OCI-LY1 (cell line): Measurements from ENCODE around the gene DDR2.

Experiments used
- H2AFZ ChIP-seq: fragments of 200-600 bp; sonication (generic), shearing (Covaris generic); 2 replicates; pipeline ENCODE4 v1.6.0; 2014; ENCODE audit warnings: antibody characterized with exemption, mild to moderate bottlenecking, low read length
- H3F3A ChIP-seq: fragments of 200-600 bp; sonication (generic), shearing (Covaris generic); 2 replicates; pipeline ENCODE4 v1.6.0; 2014; ENCODE audit warnings: mild to moderate bottlenecking, antibody characterized with exemption, low read length, moderate library complexity; ENCODE audit not compliant: insufficient read depth
- H3K27ac ChIP-seq: fragments of 200-600 bp; sonication (generic); 2 replicates; pipeline ENCODE4 v1.5.1; 2014; ENCODE audit warnings: low read length, mixed run types, mild to moderate bottlenecking, low read depth; ENCODE audit not compliant: poor library complexity, severe bottlenecking
- H3K27me3 ChIP-seq: fragments of 200-600 bp; sonication (generic); 2 replicates; pipeline ENCODE4 v1.6.0; 2014; ENCODE audit warnings: antibody characterized with exemption, mild to moderate bottlenecking, low read length, moderate library complexity; ENCODE audit not compliant: insufficient read depth
- H3K36me3 ChIP-seq: fragments of 200-600 bp; sonication (generic); 2 replicates; pipeline ENCODE4 v1.6.1; 2014; ENCODE audit warnings: mild to moderate bottlenecking, antibody characterized with exemption, low read length, moderate library complexity, mixed read lengths; ENCODE audit not compliant: insufficient read depth
- H3K4me1 ChIP-seq: fragments of 200-600 bp; sonication (generic); 2 replicates; pipeline ENCODE4 v1.5.1; 2014; ENCODE audit warnings: mild to moderate bottlenecking, low read length, moderate library complexity; ENCODE audit not compliant: insufficient read depth, severe bottlenecking
- H3K4me2 ChIP-seq: fragments of 200-600 bp; sonication (generic), shearing (Covaris generic); 2 replicates; pipeline ENCODE4 v1.6.1; 2014; ENCODE audit warnings: low read length
- H3K4me3 ChIP-seq: fragments of 200-600 bp; sonication (generic); 2 replicates; pipeline ENCODE4 v1.5.1; 2014; ENCODE audit warnings: low read length, low read depth, mild to moderate bottlenecking, mixed read lengths; ENCODE audit not compliant: poor library complexity, severe bottlenecking
- H3K79me2 ChIP-seq: fragments of 200-600 bp; shearing (Covaris generic); 2 replicates; pipeline ENCODE4 v1.6.1; 2016; ENCODE audit warnings: mixed run types, low read length, mixed read lengths; ENCODE audit not compliant: insufficient read depth
- H3K9ac ChIP-seq: fragments of 200-600 bp; sonication (generic), shearing (Covaris generic); 2 replicates; pipeline ENCODE4 v1.6.1; 2014; ENCODE audit warnings: mild to moderate bottlenecking, low read length, mixed read lengths
- H3K9me2 ChIP-seq: fragments of 200-600 bp; sonication (generic), shearing (Covaris generic); 2 replicates; pipeline ENCODE4 v1.6.1; 2014; ENCODE audit warnings: low read depth, mild to moderate bottlenecking, low read length, mixed read lengths
- H3K9me3 ChIP-seq: fragments of 200-600 bp; shearing (Covaris generic); 2 replicates; pipeline ENCODE4 v1.6.1; 2014; ENCODE audit warnings: low read length, mixed read lengths
- H4K20me1 ChIP-seq: fragments of 200-600 bp; sonication (generic), shearing (Covaris generic); 2 replicates; pipeline ENCODE4 v1.6.0; 2016; ENCODE audit warnings: mild to moderate bottlenecking, low read length; ENCODE audit not compliant: insufficient read depth
- EZH2 ChIP-seq: fragments of 200-600 bp; sonication (generic), shearing (Covaris generic); IDR thresholded peaks from 2 replicates; pipeline ENCODE4 v1.8.0; 2017; ENCODE audit warnings: borderline replicate concordance, mixed run types, mild to moderate bottlenecking, antibody characterized with exemption, low read length, moderate library complexity, mixed read lengths
- TF ChIP-seq, protein P1 (sequence below): fragments of 200-600 bp; sonication (generic), shearing (Covaris generic); IDR thresholded peaks from 2 replicates; pipeline ENCODE4 v1.5.1; 2017; ENCODE audit warnings: mild to moderate bottlenecking, antibody characterized with exemption, low read length, moderate library complexity, mixed read lengths

DDR2 gene

DNA sequence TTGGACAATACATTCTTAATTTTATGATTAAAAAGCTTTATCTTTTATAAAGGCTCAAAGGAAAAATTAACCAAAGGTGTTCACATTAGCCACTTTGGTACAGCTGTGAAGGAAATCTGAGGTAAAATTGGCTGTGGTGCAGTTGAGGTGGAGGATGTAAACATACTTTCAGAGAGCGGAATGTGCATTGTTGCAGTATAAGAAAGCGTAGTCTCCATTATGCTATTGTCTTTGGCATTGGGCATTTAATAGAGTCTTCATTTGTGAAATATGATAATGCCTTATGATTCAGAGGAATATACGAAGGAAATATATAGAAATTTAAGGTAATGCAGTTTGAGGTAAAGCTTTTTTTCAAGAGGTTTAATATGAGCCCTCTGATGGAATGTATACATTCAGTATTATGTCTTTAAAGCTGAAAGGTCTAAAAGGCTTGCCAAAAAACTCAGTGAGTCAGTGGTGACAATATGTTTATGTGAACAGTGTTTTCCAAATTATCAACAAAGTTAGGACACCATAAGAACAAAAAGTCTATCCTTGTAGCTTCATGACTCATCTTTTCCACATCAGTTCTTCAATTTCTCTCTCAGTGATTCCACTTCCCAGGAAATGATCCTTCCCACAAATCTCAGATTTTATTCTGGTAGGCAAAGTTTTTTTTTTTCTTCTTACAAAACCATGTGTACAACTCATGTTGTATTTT lies 26.9 kb upstream of the DDR2 start:
- no peaks in the 10 kb centered on the region for H3K9me3 ChIP-seq
- peaks cover 5% of the 10 kb centered on the region for H3K36me3 ChIP-seq
- no peak overlapping the region for H3K4me2 ChIP-seq
- no peak overlapping the region for H3K4me3 ChIP-seq
- H3K9ac ChIP-seq: no peak overlapping the region
- H3F3A ChIP-seq: no peaks in the 10 kb centered on the region
- no peaks in the 10 kb centered on the region for H3K4me1 ChIP-seq
- no peaks in the 10 kb centered on the region for H4K20me1 ChIP-seq
- H3K27me3 ChIP-seq: no peaks in the 10 kb centered on the region
- H3K79me2 ChIP-seq: no peaks in the 10 kb centered on the region
- H2AFZ ChIP-seq: no peak overlapping the region
- H3K27ac ChIP-seq: no peak overlapping the region
- H3K9me2 ChIP-seq: no peaks in the 10 kb centered on the region
- TF ChIP-seq, protein P1, sequence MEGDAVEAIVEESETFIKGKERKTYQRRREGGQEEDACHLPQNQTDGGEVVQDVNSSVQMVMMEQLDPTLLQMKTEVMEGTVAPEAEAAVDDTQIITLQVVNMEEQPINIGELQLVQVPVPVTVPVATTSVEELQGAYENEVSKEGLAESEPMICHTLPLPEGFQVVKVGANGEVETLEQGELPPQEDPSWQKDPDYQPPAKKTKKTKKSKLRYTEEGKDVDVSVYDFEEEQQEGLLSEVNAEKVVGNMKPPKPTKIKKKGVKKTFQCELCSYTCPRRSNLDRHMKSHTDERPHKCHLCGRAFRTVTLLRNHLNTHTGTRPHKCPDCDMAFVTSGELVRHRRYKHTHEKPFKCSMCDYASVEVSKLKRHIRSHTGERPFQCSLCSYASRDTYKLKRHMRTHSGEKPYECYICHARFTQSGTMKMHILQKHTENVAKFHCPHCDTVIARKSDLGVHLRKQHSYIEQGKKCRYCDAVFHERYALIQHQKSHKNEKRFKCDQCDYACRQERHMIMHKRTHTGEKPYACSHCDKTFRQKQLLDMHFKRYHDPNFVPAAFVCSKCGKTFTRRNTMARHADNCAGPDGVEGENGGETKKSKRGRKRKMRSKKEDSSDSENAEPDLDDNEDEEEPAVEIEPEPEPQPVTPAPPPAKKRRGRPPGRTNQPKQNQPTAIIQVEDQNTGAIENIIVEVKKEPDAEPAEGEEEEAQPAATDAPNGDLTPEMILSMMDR: no peak
- no peak for TF ChIP-seq EZH2

DNA sequence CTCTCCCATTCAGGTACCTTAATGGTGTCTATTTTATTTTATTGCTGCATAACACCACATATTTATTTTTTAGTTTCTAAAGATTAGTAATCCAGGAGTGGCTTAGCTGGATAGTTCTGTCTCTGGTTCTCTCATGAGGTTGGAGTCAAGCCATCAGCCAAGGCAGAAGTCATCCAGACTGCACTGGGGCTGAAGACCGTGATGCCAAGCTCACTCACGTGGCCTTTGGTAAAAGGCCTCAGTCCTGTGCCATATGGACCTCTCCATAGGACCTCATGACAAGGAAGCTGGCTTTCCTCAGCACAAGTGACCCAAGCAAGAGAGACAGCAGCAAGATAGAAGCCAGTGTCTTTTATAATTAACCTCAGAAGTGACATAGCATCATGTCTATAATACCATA lies 23.0 kb upstream of the DDR2 start:
- H3K27ac ChIP-seq: no peak overlapping the region
- no peaks in the 10 kb centered on the region for H3K79me2 ChIP-seq
- no peak for TF ChIP-seq EZH2
- TF ChIP-seq, protein P1: no peak
- H3K4me2 ChIP-seq: no peak overlapping the region
- no peak overlapping the region for H2AFZ ChIP-seq
- no peaks in the 10 kb centered on the region for H4K20me1 ChIP-seq
- H3K36me3 ChIP-seq: no peaks in the 10 kb centered on the region
- H3K4me3 ChIP-seq: no peak overlapping the region
- no peaks in the 10 kb centered on the region for H3F3A ChIP-seq
- no peaks in the 10 kb centered on the region for H3K9me2 ChIP-seq
- no peaks in the 10 kb centered on the region for H3K9me3 ChIP-seq
- H3K4me1 ChIP-seq: no peaks in the 10 kb centered on the region
- no peak overlapping the region for H3K9ac ChIP-seq
- H3K27me3 ChIP-seq: no peaks in the 10 kb centered on the region

DNA sequence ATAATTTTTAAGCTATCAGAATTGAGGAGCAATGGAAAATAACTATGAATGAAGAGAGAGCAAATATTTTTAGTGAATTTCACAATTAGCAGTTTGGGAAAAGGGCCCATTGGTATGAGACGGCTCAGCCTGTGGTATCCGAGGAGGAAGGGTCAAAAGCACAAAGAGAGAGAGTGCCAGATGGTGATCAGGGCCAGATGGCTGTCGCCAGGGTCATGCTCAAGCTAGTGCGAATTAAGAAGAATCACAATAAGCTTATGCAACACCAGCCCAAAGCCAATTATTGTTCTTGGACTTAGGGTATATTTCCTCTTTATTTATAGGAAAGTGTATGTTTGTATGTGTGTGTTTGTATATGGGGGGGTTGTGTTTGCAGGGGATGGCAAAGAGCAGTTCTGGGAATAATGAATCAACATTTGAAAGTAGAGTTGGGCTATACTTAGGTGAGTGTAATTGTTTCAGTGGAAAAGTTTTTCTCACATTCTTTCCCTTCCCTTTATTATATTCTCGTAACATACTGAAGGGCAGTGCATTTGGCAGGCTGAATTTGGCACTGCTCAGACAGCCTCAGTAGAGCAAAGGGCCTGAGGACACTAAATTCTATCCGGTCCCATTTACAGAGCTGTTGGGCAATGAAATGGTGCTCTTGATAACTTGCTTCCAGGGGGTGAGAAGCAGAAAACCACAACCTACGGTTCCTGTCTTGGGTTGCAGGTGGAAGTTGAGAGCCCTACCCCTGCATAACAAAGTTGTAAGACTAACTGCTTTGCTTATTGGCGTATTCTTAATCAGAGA lies 19.5 kb upstream of the DDR2 start:
- no peaks in the 10 kb centered on the region for H3K9me2 ChIP-seq
- H3K9ac ChIP-seq: no peak overlapping the region
- H2AFZ ChIP-seq: no peak overlapping the region
- no peaks in the 10 kb centered on the region for H4K20me1 ChIP-seq
- no peak overlapping the region for H3K4me2 ChIP-seq
- TF ChIP-seq, protein P1: no peak
- TF ChIP-seq EZH2: no peak
- peaks cover 8% of the 10 kb centered on the region for H3K9me3 ChIP-seq
- no peaks in the 10 kb centered on the region for H3K4me1 ChIP-seq
- H3K79me2 ChIP-seq: no peaks in the 10 kb centered on the region
- no peaks in the 10 kb centered on the region for H3K27me3 ChIP-seq
- H3K36me3 ChIP-seq: no peaks in the 10 kb centered on the region; the same call in 1 of the 2 replicates
- H3F3A ChIP-seq: no peaks in the 10 kb centered on the region
- H3K4me3 ChIP-seq: no peak overlapping the region
- H3K27ac ChIP-seq: no peak overlapping the region
